HEK293 (cell line): ENCODE results near the gene ZNF236.

Experiments
- BCL11A ChIP-seq: fragments of 450-650 bp; formaldehyde crosslinking; IDR thresholded peaks from 2 replicates; pipeline ENCODE4 v1.5.1; 2016; ENCODE audit warnings: low read depth, missing biosample characterization, missing genetic modification characterization
- CTCF ChIP-seq: fragments of 450-650 bp; formaldehyde crosslinking; IDR thresholded peaks from 2 replicates; pipeline ENCODE4 v1.5.1; 2016; ENCODE audit warnings: missing biosample characterization, missing genetic modification characterization
- SETDB1 ChIP-seq: IDR thresholded peaks from one replicate; pipeline ENCODE4 v1.6.1; 2017; ENCODE audit warnings: mild to moderate bottlenecking, low read length, moderate library complexity, mixed read lengths; ENCODE audit not compliant: insufficient read length
- SP2 ChIP-seq: fragments of 450-650 bp; formaldehyde crosslinking; IDR thresholded peaks from 2 replicates; pipeline ENCODE4 v1.5.1; 2016; ENCODE audit warnings: missing biosample characterization, missing genetic modification characterization
- ZNF184 ChIP-seq: fragments of 450-650 bp; IDR thresholded peaks from 2 replicates; pipeline ENCODE4 v1.5.1; 2018; ENCODE audit warnings: missing biosample characterization, mild to moderate bottlenecking, missing genetic modification characterization
- ZNF555 ChIP-seq: fragments of 450-650 bp; formaldehyde crosslinking; conservative IDR thresholded peaks from 2 replicates; pipeline ENCODE4 v1.5.1; 2017; ENCODE audit warnings: missing biosample characterization, mild to moderate bottlenecking, missing genetic modification characterization, inconsistent platforms
- ZSCAN18 ChIP-seq: fragments of 450-650 bp; formaldehyde crosslinking; IDR thresholded peaks from 2 replicates; pipeline ENCODE4 v1.5.1; 2016; ENCODE audit warnings: missing biosample characterization, missing genetic modification characterization
- TF ChIP-seq, protein P1 (sequence below): fragments of 450-650 bp; formaldehyde crosslinking; IDR thresholded peaks from 2 replicates; pipeline ENCODE4 v1.5.1; 2016; ENCODE audit warnings: missing biosample characterization, missing genetic modification characterization
- TF ChIP-seq, protein P2 (sequence below): fragments of 450-650 bp; formaldehyde crosslinking; IDR thresholded peaks from 2 replicates; pipeline ENCODE4 v1.5.1; 2016; ENCODE audit warnings: missing biosample characterization, missing genetic modification characterization

- TF ChIP-seq, protein P1, sequence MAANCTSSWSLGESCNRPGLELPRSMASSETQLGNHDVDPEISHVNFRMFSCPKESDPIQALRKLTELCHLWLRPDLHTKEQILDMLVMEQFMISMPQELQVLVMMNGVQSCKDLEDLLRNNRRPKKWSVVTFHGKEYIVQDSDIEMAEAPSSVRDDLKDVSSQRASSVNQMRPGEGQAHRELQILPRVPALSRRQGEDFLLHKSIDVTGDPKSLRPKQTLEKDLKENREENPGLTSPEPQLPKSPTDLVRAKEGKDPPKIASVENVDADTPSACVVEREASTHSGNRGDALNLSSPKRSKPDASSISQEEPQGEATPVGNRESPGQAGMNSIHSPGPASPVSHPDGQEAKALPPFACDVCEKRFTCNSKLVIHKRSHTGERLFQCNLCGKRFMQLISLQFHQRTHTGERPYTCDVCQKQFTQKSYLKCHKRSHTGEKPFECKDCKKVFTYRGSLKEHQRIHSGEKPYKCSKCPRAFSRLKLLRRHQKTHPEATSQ (tag by site-specific recombination) = no peak
- no peak for TF ChIP-seq CTCF (tag by site-specific recombination)
- no peak for TF ChIP-seq ZNF555 (tag by site-specific recombination)
- no peak for TF ChIP-seq SP2 (tag by site-specific recombination)
- no peak for TF ChIP-seq SETDB1
- no peak for TF ChIP-seq ZNF184 (tag by site-specific recombination)
- no peak for TF ChIP-seq ZSCAN18 (tag by site-specific recombination)
- no peak for TF ChIP-seq BCL11A
- TF ChIP-seq, protein P2, sequence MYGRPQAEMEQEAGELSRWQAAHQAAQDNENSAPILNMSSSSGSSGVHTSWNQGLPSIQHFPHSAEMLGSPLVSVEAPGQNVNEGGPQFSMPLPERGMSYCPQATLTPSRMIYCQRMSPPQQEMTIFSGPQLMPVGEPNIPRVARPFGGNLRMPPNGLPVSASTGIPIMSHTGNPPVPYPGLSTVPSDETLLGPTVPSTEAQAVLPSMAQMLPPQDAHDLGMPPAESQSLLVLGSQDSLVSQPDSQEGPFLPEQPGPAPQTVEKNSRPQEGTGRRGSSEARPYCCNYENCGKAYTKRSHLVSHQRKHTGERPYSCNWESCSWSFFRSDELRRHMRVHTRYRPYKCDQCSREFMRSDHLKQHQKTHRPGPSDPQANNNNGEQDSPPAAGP (tag by site-specific recombination) = no peak
Measured at GRCh38 chr18:76953583-76954233, 131.4 kb downstream of the ZNF236 start.
